HK-2 (cell line): Measurements from ENCODE around the gene SLC7A6.

Experiments used
- DNase-seq: peaks from one replicate; pipeline ENCODE4 v3.0.0-alpha.2; 2018; ENCODE audit not compliant: unreplicated experiment

Gene SLC7A6

DNA sequence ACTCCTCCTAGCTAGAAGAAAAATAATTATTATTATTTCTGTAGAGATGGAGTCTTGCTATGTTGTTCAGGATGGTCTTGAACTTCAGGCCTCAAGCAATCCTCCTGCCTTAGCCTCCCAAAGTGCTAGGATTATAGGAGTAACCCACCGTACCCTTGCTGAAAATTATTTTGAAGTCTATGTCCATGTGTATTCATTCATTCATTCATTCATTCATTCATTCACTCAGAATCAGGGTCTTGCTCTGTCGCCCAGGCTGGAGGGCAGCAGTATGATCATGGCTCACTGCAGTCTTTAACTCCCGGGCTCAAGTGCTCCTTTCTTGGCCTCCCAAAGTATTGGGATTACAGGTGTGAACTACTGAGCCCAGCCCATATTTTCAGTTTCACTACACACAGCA is 42.3 kb downstream of the SLC7A6 start:
- no peak for DNase-seq

- no peak for DNase-seq
Measured at GRCh38 chr16:68309799-68310198, 45.5 kb downstream of the SLC7A6 start.

DNA sequence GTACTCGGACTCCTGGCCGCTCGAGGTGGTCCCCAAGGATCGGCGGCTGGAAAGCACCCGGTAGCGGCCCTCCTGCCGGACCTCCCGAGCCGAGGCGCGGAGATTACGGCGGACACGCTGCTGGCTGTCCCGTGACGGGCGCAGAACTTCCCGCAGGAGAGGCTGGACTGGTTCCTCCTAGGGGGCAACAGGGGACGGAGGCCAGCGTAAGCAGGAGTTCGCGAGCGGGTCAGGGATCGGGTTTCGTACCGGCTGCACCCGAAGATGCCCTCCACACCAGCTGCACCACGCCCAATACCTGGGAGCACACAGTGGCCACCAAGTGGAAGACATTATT is 46.1 kb downstream of the SLC7A6 start:
- DNase-seq: no peak

DNA sequence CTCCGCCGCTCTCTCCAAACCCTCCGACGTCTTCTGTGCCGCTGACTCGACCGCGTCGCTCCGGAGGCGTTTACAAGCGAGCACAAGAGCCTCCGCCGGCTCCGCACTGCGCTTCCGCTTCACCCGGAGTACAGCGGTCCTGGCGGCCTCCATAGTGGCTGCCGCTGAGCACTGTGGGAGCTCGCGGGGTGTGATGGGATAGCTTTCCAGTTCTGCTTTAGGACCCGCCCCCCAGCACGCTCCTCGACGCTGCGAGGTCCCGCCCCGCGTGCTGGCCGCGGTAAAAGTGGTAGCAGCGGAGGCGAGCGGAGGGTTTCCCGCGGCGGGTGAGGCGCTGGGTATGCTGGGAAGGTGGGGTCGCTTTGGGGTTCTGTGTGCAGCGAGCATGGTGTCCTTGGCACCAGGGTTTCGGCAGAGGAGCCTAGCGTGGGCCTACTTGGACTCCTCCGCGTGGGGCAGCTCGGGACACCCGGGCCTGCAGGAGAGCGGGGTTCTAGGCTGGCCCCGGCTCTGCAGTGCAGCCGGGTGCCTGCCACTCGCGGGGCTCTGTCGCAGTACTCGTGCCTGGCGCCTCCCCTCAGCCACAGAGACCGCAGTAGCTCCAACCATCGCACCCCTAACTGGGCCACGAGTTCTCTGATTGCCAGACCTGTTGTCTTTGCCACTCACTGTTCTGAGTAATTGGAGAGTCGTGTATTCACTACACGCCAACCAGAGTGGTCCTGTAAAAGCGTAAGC is 46.6 kb downstream of the SLC7A6 start, which contains the start of the genes PRMT7 and SLC7A6OS:
Gene PRMT7 (plus strand): TSS at position 246 of the 738 bp plus-strand sequence. CDS start 4,961 bp downstream, outside the sequence.
Gene SLC7A6OS (minus strand): TSS at position 173 of the 738 bp plus-strand sequence. CDS start 20 bp downstream, at position 153.
- DNase-seq: peak; percentile 87

- DNase-seq: no peak
Measured at GRCh38 chr16:68313116-68313515, 48.8 kb downstream of the SLC7A6 start.

GRCh38 chr16:68319185-68319908 is 55.0 kb downstream of the SLC7A6 start:
- no peak for DNase-seq

GRCh38 chr16:68324336-68324735 is 60.0 kb downstream of the SLC7A6 start:
- no peak for DNase-seq

GRCh38 chr16:68324780-68325357 is 60.5 kb downstream of the SLC7A6 start:
- DNase-seq: no peak

- DNase-seq: peak; percentile 76
Measured at GRCh38 chr16:68328151-68328859, 64.0 kb downstream of the SLC7A6 start.

- DNase-seq: no peak
Measured at GRCh38 chr16:68328860-68329390, 64.6 kb downstream of the SLC7A6 start.

DNA sequence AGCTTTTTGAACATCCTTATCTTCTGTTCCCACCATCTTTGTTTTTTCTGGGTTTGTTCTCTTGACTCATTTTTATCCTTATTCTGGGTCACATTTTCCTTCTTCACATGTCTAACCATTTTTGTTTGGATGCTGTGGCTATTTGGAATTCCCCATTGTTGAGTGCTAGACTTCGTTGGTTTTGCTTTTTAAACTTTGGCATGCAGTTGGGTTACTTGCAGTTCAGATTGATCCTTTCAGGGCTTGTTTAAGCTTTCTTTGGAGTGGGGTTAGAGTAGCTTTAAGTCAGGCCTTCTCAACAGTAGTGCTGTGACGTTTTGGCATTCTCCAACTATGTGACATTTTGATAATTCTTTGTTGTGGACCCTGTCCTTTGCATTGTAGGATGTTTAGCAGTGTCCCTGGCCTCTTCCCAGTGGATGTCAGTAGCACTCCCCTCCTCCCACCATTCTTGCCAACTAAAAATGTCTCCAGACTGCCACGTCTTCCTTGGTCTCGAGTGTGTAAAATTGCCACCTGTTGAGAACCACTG is 67.6 kb downstream of the SLC7A6 start:
- no peak for DNase-seq

GRCh38 chr16:68332411-68333121 is 68.2 kb downstream of the SLC7A6 start:
- DNase-seq: no peak

- no peak for DNase-seq
Measured at GRCh38 chr16:68335175-68335574, 70.8 kb downstream of the SLC7A6 start.

GRCh38 chr16:68338326-68339119 is 74.2 kb downstream of the SLC7A6 start:
- no peak for DNase-seq

DNA sequence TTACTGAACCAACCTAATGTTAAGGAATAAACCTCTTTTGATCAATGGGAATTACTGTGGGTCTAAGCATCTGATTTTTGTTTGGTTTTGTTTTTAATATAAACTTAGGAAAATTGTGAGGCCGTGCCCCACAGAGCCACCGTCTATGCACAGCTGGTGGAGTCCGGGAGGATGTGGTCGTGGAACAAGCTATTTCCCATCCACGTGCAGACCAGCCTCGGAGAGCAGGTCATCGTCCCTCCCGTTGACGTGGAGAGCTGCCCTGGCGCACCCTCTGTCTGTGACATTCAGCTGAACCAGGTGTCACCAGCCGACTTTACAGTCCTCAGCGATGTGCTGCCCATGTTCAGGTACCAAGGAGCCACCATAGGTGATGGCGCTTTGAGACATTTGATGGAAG is 74.9 kb downstream of the SLC7A6 start:
- no peak for DNase-seq

DNA sequence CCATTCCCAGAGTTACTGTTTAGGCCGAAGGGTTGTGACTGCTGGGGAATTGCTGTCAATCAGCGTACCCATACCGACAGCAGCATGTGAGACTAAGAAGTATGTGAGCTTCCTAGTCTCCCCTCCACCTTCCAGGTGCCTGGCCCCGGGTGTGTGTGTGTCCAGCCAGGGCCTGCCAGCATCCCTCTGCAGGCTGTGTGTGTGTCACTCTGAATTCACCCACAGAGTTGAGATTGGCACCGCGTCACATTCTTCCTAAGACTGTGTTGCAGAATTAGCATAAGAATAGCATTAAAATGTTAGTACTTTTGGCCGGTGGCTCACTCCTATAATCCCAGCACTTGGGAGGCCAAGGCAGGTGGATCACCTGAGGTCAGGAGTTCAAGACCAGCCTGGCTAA is 78.3 kb downstream of the SLC7A6 start:
- no peak for DNase-seq

- DNase-seq: no peak
Measured at GRCh38 chr16:68343137-68343536, 78.8 kb downstream of the SLC7A6 start.

- no peak for DNase-seq
Measured at GRCh38 chr16:68344252-68344651, 79.9 kb downstream of the SLC7A6 start.

DNA sequence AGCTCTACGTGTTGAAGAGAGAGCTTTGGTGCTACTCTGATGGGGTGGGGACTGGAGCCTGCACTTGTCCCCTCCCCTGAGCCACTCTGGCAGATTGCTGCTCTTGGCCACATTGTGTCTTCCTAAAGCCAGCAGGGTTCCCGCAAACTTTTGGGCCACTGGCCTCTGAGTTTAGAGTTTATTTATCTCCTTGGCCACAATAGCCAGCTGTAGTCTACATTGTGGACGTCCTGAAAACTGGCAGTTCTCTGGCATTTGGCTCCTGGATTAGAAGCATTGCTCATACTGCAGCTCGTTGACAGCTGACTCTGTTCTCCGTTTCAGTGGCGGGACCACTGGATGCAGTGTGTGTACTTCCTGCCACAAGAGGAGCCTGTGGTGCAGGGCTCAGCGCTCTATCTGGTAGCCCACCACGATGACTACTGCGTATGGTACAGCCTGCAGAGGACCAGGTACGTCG is 81.1 kb downstream of the SLC7A6 start:
- no peak for DNase-seq
